Esophagus muscularis mucosa (tissue), 4 donors: ENCODE results near the gene OR6C70.

ENCODE experiments used
- CTCF ChIP-seq, 3 experiments: fragments of 200-600 bp in 2 of 3; fragments of 450-650 bp in 1 of 3; sonication (generic) in 2 of 3; IDR thresholded peaks; one replicate each; pipeline ENCODE4 v1.5.1; 2017 to 2019; ENCODE audit warnings: antibody characterized with exemption in 3 of 3, mild to moderate bottlenecking in 2 of 3, moderate library complexity in 1 of 3
- EP300 ChIP-seq: sonication (generic); formaldehyde crosslinking; IDR thresholded peaks from one replicate; pipeline ENCODE4 v1.6.1; 2017; ENCODE audit warnings: antibody characterized with exemption
- POLR2A ChIP-seq: fragments of 450-650 bp; IDR thresholded peaks from one replicate; pipeline ENCODE4 v1.6.1; 2017; ENCODE audit warnings: antibody characterized with exemption, moderate library complexity, mild to moderate bottlenecking, low read depth
- POLR2AphosphoS5 ChIP-seq, 2 donors: sonication (generic); formaldehyde crosslinking; IDR thresholded peaks; one replicate each; pipeline ENCODE4 v1.6.1; 2017; ENCODE audit warnings: antibody characterized with exemption in 2 of 2

- TF ChIP-seq CTCF (IDR thresholded peaks at IDR 0.05) (no peak), EP300 (no peak), POLR2AphosphoS5 (IDR thresholded peaks at IDR 0.05) (no peak), POLR2A (no peak)
Observed at GRCh38 chr12:55516391-55516790, 46.5 kb upstream of the OR6C70 start.
